HepG2 (cell line): ENCODE measurements around the gene ACTN1. TPM values are rescaled to one million over a fixed set of nuclear protein-coding genes. Genes with fewer than 3 reads are reported as not detected.
A peak's percentile ranks its signal among the peaks of the same experiment; 100 is the strongest.

Experiments
- ATF4 ChIP-seq, 2 experiments: fragments of 450-650 bp in 1 of 2; sonication (generic) in 1 of 2; formaldehyde crosslinking; IDR thresholded peaks; 2 replicates each; pipeline versions ENCODE4 v1.5.0 to v1.8.0; 2020 to 2022; ENCODE audit warnings: mild to moderate bottlenecking in 1 of 2, missing genetic modification reagents in 1 of 2
- BRD4 ChIP-seq: sonication (generic); formaldehyde crosslinking; IDR thresholded peaks from 2 replicates; pipeline ENCODE4 v1.4.0; 2020; ENCODE audit warnings: missing genetic modification reagents
- E2F1 ChIP-seq: sonication (generic); formaldehyde crosslinking; IDR thresholded peaks from 2 replicates; pipeline ENCODE4 v1.5.0; 2020; ENCODE audit warnings: missing genetic modification reagents
- FOXA3 ChIP-seq: IDR thresholded peaks from 2 replicates; pipeline ENCODE4 v1.6.1; 2016; ENCODE audit warnings: missing genetic modification reagents, missing compliant biosample characterization
- HDAC6 ChIP-seq: fragments of 200-600 bp; sonication (generic); IDR thresholded peaks from 2 replicates; pipeline ENCODE4 v1.7.0; 2017; ENCODE audit warnings: mild to moderate bottlenecking, antibody characterized with exemption, low read length, low read depth
- KAT2B ChIP-seq: fragments of 150-350 bp; IDR thresholded peaks from 2 replicates; pipeline ENCODE4 v1.6.1; 2014; ENCODE audit warnings: low read depth, low read length, borderline replicate concordance
- KDM5A ChIP-seq: fragments of 200-600 bp; sonication (generic); IDR thresholded peaks from 2 replicates; pipeline ENCODE4 v1.7.0; 2018; ENCODE audit warnings: antibody characterized with exemption, mild to moderate bottlenecking, low read length, borderline replicate concordance
- MLXIP ChIP-seq: sonication (generic); formaldehyde crosslinking; IDR thresholded peaks from 2 replicates; pipeline ENCODE4 v1.9.0; 2021; ENCODE audit warnings: missing genetic modification reagents, borderline replicate concordance
- MYNN ChIP-seq: sonication (generic); formaldehyde crosslinking; IDR thresholded peaks from 2 replicates; pipeline ENCODE4 v1.4.0; 2020; ENCODE audit warnings: mild to moderate bottlenecking, low read depth, missing genetic modification reagents
- NR3C1 ChIP-seq: sonication (generic); formaldehyde crosslinking; IDR thresholded peaks from 2 replicates; pipeline ENCODE4 v1.4.0; 2020; ENCODE audit warnings: missing genetic modification reagents
- RAD21 ChIP-seq: fragments of 450-650 bp; formaldehyde crosslinking; IDR thresholded peaks from 2 replicates; pipeline ENCODE4 v1.5.0; 2020; ENCODE audit warnings: mild to moderate bottlenecking
- TRAFD1 ChIP-seq: sonication (generic); formaldehyde crosslinking; IDR thresholded peaks from 2 replicates; pipeline ENCODE4 v1.5.1; 2020; ENCODE audit warnings: missing genetic modification reagents, mild to moderate bottlenecking, borderline replicate concordance
- ZFY ChIP-seq: sonication (generic); formaldehyde crosslinking; IDR thresholded peaks from 2 replicates; pipeline ENCODE4 v1.4.0; 2020; ENCODE audit warnings: missing genetic modification reagents
- ZNF251 ChIP-seq: sonication (generic); formaldehyde crosslinking; IDR thresholded peaks from 2 replicates; pipeline ENCODE4 v1.9.0; 2021; ENCODE audit warnings: mild to moderate bottlenecking, missing genetic modification reagents
- ZNF326 ChIP-seq: sonication (generic); formaldehyde crosslinking; IDR thresholded peaks from 2 replicates; pipeline ENCODE4 v1.4.0; 2020; ENCODE audit warnings: missing genetic modification reagents, borderline replicate concordance
- ZNF34 ChIP-seq: sonication (generic); formaldehyde crosslinking; IDR thresholded peaks from 2 replicates; pipeline ENCODE4 v1.4.0; 2020; ENCODE audit warnings: mild to moderate bottlenecking, missing genetic modification reagents, borderline replicate concordance
- ZNF687 ChIP-seq: sonication (generic); formaldehyde crosslinking; IDR thresholded peaks from 2 replicates; pipeline ENCODE4 v1.5.1; 2020; ENCODE audit warnings: mild to moderate bottlenecking, missing genetic modification reagents, moderate library complexity
- ZSCAN25 ChIP-seq: sonication (generic); formaldehyde crosslinking; IDR thresholded peaks from 2 replicates; pipeline ENCODE4 v1.8.0; 2022; ENCODE audit warnings: mild to moderate bottlenecking, missing genetic modification reagents
- polyA plus RNA-seq, 8 experiments: library from polyadenylated mRNA; depleted of rRNA in 3 of 8; stranded (reverse) in 7 of 8; unstranded in 1 of 8; fragments of >200 nt; fragmentation: Illumina TruSeq in 4 of 8; extraction: Trizol in 4 of 8; gene quantifications; 2 replicates each; pipeline versions ENCODE4 v1.2.1 to v1.2.3, GENCODE V29; 2011 to 2016; ENCODE audit warnings: low read depth in 4 of 8, missing spikeins in 1 of 8, mixed read lengths in 1 of 8; ENCODE audit not compliant: insufficient read depth in 1 of 8
- total RNA-seq, 5 experiments: library from RNA; depleted of rRNA; stranded (reverse); fragments of >200 nt; fragmentation: Illumina TruSeq; extraction: Trizol; gene quantifications; 2 replicates each; pipeline ENCODE4 v1.2.3, GENCODE V29; 2016; ENCODE audit warnings: low read depth in 1 of 5

The ACTN1 gene
- total and polyA plus RNA-seq, 2 of the 13 experiments (the other 11 are each of a cell fraction or from before 2014, with no cell fraction given) = 58.6 to 162 TPM

GRCh38 chr14:68978172-68978911 is 760 bp downstream of the ACTN1 start (continued):
- TF ChIP-seq MYNN (CRISPR knock-in tag) (no peak), ZNF34 (CRISPR knock-in tag) (no peak), ZFY (CRISPR knock-in tag) (peak; percentile 47), ZSCAN25 (CRISPR knock-in tag) (0 out of 2 replicates have a peak, but pooled peaks have one; percentile 33), NR3C1 (CRISPR knock-in tag) (no peak), HDAC6 (no peak), MLXIP (CRISPR knock-in tag) (no peak), BRD4 (0 out of 2 replicates have a peak, but pooled peaks have one; percentile 2), RAD21 (peak; percentile 36; the same call in 1 of the 2 replicates), ZNF251 (CRISPR knock-in tag) (no peak), TRAFD1 (CRISPR knock-in tag) (no peak), KAT2B (no peak), ZNF687 (CRISPR knock-in tag) (peak; percentile 69), ATF4 (CRISPR knock-in tag; IDR thresholded peaks at IDR 0.05) (no peak), FOXA3 (CRISPR knock-in tag) (no peak), KDM5A (no peak), ZNF326 (CRISPR knock-in tag) (no peak), E2F1 (CRISPR knock-in tag) (0 out of 2 replicates have a peak, but pooled peaks have one; percentile 33)
